NK-92 treated with Interleukin-12 subunit alpha and Interleukin-12 subunit beta, amount 100 ng/mL, for 24 hours (cell line): ENCODE measurements around the gene ZNF444.
A peak's percentile ranks its signal among the peaks of the same experiment; 100 is the strongest.

ENCODE experiments used
- DNase-seq: peaks from one replicate; lab custom pipeline; 2025; lab: John Stamatoyannopoulos, UW

The ZNF444 gene

DNA sequence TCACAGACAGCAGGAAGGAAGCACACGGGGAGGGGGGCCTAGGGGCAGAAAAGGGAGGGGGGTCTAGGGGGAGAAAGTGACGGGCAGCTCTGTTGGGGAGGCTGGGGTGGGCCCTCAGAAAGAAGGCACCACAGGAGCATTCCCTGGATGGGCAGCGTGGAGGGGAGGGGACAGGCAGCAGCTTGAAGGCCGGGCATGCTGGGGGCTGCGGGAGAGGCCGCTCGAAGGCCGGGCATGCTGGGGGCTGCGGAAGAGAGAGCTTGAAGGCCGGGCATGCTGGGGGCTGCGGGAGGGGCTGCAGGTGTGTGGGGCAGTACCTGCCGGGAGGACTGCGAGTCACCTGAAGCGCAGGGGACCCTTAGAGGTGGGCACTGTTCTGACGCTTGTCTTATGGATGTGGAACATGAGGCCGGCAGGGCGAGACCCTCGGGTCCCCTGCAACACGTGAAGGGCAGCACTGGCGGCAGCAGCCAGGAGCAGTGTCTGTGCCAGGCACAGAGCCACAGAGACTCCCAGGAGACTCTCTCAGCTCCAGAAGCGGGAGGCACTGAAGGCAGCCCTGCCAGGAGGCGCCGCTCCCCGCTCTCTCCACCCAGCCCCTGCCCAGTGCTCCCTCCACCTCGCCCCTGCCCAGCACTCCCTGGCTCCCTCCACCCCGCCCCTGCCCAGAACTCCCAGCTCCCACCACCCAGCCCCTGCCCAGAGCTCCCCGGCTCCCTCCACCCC, 33.3 kb upstream of the ZNF444 start:
- no peak for DNase-seq

DNA sequence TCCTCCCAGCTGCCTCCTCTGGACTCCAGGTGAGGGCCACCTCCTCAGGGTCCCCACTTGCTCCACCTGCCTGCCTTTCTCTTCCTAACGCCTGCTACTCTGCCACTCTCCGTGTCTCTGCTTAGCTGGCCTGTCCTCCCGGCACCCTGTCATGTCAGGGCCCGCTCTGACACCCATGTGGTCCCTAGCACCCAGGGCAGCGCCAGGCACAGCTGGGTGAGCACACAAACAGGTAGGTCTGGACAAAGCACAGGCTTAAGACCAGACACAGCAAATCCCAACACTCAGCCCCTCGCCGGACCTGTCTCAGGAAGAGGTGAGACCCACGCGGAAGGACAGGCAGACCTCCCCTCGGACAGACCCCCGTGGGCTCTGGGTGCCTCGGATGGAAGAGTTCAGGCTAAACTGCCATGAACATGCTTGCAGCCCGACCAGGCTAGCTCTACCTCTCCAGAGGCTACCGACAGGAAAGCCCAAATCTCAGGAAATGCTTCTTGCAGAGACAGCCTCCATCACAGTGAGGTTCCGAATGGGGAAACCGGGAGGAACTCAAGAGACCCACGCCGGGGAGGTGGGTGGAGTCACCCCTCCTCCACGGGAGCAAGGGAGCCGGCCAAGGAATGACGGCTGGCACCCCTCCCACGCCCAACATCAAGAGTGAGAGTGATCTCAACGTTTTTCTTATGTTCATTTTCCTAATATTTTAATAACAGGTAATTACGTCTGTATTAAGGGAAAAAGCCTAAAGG, 32.5 kb upstream of the ZNF444 start:
- no peak for DNase-seq

DNA sequence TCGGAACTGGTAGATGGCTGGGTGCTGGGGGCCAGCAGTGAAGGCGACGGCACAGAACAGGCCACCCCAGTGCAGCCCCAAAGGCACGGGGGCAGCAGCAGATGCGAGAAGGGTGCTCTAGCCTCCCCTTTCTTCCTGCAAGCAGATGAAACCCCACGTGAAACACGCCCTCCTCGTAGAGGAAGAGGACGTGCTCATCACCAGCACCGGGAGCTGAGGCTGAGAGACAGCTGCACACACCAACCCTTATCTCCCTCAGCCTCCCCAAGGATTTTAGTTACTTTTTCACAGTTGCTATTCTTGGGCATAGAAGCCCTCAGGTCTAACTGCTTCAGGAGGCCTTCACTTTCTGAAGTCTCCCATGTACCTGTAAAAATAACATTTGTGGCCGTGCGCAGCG, 31.9 kb upstream of the ZNF444 start:
- no peak for DNase-seq

- DNase-seq = no peak
Observed at GRCh38 chr19:56110515-56111448, 30.3 kb upstream of the ZNF444 start.

- no peak for DNase-seq
Observed at GRCh38 chr19:56111601-56112312, 29.3 kb upstream of the ZNF444 start.

- DNase-seq = no peak
Observed at GRCh38 chr19:56112313-56112709, 28.8 kb upstream of the ZNF444 start.

GRCh38 chr19:56113074-56113632, 27.9 kb upstream of the ZNF444 start:
- no peak for DNase-seq

DNA sequence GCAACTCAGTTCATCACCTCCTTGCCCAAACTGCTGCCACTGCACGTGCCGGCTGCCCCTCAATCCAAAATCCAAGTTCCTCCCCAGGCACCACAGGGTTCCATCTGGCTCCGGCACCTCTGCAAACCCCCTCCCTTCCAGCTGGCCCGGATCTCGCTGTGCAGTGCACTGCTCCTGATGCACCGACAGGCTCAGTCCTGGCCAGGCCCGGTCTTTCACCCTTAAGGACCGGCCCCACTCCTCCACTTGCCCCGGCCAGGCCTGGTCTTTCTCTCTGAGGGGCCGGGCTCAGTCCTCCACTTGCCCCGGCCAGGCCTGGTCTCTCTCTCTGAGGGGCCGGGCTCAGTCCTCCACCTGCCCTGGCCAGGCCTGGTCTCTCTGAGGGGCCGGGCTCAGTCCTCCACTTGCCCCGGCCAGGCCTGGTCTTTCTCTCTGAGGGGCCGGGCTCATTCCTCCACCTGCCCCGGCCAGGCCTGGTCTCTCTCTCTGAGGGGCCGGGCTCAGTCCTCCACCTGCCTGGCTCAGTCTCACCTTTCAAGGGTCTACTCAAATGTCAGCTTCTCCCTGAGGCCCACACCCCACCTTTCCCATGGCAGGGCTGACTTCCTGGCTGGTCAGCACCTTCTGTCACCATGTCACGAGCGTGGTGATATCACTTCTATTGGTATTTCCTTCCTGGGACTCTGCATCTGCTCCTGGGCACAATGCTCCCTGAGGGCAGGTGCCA, 26.9 kb upstream of the ZNF444 start:
- DNase-seq = no peak

- no peak for DNase-seq
Observed at GRCh38 chr19:56114778-56115110, 26.3 kb upstream of the ZNF444 start.

GRCh38 chr19:56115490-56115889, 25.6 kb upstream of the ZNF444 start:
- no peak for DNase-seq

DNA sequence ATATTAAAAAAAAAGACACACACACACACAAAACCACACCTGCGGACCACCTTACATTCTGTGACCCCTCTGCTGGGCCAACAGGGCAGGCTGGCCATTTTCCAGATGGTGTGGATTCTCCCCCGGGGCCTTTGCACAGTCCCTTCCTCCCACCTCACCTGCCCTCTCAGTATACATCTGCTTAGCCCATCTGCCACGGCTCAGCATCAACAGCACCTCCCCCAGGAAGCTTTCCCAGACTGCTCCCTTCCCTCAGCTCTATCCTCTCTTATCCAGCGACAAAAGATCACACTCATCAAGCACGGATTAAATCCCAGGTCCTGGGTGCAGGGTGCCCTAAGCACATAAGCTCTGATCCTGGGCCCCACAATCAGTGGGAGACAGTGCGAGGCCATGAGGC, 24.5 kb upstream of the ZNF444 start:
- no peak for DNase-seq

GRCh38 chr19:56117376-56117884, 23.7 kb upstream of the ZNF444 start:
- no peak for DNase-seq

- DNase-seq = no peak
Observed at GRCh38 chr19:56117889-56118288, 23.2 kb upstream of the ZNF444 start.

DNA sequence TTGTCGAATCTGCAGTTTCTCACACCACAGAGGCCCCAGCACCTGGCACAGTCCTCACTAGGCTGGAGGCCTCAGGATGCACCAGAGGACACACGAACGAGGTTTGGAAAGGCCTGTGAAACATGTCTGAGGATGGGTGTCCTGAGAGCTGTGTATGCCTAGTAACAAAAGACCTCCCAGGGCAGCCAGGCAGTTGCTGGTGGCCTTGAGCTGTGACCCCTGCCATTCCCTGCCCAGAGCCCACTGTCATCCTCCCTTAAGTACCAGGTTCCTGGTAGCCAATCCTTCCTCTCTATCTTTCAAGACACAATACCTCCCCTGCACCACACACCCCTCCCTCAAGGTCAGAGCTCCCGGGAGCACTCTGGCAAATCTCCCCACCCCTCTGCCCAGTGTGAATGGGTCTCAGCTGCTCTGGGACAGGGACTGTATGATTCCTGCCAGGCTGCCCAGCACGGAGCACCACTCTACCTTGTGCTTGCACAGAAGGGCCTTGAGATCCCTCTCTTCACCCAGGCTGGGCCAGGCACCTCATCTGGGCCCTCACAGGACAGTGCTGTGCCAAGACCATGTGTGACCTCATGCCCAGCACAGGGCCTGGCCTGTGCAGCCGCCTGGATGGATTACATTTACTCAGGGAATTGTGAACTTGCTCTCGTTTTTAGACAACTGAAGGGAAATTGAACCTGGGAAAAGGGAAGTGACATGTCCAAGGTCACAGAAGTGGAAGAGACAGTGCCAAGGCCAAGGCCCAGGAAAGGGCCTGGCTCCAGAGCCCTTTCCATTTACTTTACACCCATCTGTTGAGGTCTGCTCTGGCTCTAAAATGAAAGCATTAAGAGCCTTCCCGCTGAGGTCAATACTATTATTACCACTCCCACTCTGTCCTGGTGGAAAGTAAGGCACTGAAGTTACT, 22.2 kb upstream of the ZNF444 start:
- no peak for DNase-seq

DNA sequence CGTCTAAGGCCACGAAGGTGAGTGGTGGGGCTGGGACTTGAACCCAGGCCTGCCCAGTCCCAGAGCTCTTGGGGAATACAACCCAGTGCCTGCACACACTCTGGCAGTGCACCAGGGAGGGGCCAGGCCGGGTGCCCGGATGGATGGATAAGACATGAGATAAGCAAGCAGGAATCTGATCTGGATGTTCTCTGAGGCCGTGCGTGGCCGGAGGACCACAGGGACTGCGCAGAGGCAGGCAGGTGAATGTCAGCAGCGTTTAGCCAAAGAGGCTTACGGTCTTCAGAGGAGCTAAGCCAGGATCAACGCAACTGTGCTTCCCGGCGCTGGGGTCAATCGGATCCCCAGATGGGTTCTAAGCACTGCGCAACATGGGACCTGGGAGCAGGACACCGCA, 21.5 kb upstream of the ZNF444 start:
- DNase-seq = no peak

DNA sequence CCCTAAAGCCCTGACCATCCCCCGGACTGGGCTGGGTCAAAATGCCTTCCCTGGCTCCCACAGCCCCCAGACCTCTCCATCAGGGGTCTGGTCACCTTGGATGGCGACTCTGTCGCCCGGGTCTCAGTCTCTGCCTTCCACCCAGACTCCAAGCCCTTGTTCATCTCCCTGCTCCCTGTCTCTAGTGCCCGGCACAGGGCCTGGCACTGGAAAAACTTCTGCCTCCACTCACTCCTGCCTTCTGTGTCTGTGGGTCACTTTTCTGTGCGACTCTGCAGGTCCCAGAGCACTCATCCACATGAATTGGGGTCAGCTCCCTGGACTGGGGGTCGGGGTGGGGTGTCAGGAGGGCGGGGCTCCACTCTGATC, 21.1 kb upstream of the ZNF444 start:
- DNase-seq = no peak

DNA sequence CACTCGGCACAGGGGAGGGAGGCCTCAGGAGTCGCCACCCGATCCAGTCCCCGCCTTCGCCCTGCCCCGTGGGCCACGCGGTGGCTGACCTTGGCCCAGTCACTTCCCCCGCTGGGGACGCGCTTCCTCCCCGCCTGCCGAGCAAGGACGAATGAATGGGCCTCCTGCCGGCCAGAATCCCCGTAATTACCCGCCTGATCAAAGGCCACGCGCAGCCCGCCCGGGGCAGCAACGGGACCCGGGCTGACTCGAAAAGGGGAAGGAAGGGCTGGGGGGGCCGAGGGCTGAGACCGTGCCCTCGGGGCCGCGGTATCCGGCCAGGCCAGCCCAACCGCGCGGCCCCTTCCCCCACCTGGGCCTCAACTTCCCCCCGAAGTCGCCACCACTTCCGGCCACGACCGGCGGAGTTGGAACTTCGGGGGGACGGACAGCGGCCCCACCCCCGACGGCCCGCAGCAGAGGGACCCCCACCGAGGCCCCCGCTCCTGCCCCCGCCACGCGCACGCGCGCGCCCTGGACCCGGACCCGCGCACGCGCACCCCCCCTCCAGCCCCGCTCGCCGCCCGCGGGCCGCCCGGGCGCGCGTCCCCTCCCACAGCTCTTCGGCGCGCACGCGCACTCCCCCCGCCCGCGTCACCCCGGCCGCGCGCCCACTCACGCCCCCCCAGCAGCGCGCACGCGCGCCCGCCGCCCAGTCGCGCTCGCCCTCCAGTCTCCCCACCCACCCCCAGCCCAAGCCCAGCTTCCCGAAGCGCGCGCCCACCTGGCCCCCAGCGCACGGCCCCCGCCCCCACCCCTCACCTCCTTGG, 20.5 kb upstream of the ZNF444 start:
- DNase-seq = peak; percentile 82

DNA sequence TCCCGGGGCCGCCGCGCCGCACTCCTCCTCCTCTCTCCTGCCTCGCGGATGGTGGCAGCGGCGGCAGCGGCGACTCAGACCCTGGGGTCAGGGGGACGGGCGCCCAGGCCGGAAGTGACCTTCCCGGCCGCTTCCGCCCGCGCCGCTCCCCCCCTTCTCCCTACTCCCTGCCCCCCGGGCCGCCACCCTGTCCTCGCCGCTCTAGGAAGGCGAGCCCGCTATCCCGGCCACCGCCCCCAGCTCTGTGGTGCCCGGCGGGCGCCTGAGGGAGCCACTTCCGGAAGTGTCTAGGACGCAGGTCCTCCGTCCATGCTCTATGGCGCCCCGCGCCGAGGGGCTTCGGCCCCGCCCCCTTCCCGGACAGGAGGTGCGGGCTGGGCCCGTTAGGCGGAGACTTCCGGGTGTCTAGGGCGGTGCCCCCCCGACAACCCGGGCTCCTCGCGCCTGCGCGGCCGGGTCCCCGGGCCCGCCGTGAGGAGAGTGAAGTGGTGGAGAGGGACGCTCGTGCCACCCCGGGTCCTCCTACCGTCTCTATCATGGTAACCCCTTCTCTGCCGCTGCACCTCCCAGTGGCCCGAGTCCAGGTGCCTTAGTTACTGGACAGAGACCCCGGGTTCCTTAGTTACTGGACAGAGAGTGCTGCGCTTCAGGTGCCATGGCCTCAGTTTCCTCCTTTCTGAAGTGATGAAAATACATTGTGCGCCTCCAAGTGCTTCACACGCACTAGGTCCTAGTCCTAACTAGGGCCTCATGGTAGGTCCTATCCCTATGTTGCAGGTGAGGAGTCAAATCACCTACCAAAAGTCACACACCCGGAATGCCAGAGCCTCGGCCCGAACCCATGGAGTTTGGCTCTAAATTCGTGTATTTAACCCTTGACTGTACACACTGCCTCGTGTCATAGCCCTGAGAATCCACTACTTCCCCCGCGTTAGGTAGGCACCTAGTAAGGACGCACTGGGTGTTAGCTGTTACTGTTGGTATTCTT, 19.6 kb upstream of the ZNF444 start, which contains the start of gene ZNF787:
Gene ZNF787 (minus strand): TSS at position 116 of the 988 bp plus-strand sequence. CDS start 18,078 bp downstream, outside the sequence.
- DNase-seq = peak; percentile 97
